ENCODE results near the gene ALG10. TPM values are rescaled to one million over a fixed set of nuclear protein-coding genes. Genes with fewer than 3 reads are reported as not detected.
A peak's percentile ranks its signal among the peaks of the same experiment; 100 is the strongest.
"Not testable (repeated sequence)": the region's sequence is repeated elsewhere in the genome, so short reads cannot be mapped to it uniquely, and the experiment has no call there.

The ALG10 gene, protein sequence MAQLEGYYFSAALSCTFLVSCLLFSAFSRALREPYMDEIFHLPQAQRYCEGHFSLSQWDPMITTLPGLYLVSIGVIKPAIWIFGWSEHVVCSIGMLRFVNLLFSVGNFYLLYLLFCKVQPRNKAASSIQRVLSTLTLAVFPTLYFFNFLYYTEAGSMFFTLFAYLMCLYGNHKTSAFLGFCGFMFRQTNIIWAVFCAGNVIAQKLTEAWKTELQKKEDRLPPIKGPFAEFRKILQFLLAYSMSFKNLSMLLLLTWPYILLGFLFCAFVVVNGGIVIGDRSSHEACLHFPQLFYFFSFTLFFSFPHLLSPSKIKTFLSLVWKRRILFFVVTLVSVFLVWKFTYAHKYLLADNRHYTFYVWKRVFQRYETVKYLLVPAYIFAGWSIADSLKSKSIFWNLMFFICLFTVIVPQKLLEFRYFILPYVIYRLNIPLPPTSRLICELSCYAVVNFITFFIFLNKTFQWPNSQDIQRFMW
- 3.5 TPM for total RNA-seq
- long read RNA-seq, partial matches to known transcripts: 0 of 3 reads
- long read RNA-seq, other reads (novel, unspliced or antisense): 1 of 3 reads

DNA sequence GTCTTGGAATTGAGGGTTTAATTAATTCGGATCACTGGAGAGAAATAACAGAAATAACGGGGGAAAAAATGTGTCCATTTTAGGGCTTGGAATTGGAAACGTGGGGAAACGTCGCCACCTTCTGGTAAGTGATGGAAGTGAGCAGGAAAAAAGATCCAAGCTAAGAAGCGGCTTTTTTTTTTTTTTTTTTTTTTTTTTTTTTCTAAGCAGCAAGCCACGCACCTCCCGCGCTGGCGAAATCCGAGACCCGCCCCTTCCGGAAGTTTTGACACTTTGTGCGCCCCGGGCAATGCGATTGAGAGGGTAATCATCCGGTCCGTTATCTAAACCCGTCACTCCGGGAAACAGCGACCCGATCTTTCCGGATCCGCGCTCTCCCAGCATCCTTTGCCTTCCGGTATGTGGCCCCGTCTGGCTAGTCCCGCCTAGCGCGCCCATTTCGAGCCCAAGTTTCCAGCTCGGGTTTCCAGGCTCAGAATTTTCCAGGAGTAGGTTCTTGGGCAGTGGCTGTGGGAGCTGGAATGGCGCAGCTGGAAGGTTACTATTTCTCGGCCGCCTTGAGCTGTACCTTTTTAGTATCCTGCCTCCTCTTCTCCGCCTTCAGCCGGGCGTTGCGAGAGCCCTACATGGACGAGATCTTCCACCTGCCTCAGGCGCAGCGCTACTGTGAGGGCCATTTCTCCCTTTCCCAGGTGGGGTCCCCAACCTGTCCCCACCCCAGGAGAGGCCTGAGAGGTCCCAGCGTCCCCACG lies at the start of gene ALG10:
TSS of gene ALG10 (plus strand) at position 418 of the 752 bp plus-strand sequence. CDS start at position 522, 104 bp downstream.
- intact Hi-C loops (cut with DNase I): loop anchor here (1.0 kb wide), 1 partner anchor 1266 kb away; no protein-coding TSS in a partner anchor
- peak; percentile 97 for DNase-seq (ENCODE audit: low spot score)

DNA sequence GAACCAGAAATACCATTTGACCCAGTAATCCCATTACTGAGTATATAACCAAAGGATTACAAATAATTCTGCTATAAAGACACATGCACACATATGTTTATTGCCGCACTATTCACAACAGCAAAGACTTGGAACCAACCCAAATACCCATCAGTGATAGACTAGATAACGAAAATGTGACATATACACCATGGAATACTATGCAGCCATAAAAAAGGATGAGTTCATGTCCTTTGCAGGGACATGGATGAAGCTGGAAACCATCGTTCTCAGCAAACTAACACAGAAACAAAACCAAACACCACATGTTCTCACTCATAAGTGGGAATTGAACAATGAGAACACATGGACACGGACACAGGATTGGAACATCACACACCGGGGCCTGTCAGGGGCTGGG lies 49.4 kb upstream of the ALG10 start:
- intact Hi-C loops (cut with DNase I); DNase-seq (ENCODE audit: low spot score): not testable (repeated sequence)

DNA sequence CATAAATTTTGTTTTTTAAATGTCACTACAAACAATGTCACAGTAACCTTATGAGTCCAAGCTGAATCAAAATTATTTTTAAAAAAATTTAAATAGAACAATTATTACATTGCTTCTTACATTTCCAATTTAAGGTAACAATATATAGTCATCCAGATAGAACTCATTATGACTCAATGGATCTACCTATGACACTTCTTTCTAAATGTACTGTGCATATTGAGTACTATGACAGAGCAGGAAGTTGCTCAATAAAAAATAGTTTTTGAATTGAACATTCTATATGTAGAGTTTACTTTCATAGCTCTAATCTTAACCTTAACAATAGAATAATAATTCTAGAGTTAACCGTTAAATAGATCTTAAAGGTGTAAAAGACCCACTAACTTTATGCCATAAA lies 44.4 kb upstream of the ALG10 start:
- DNase-seq (ENCODE audit: low spot score): no peak
- intact Hi-C loops (cut with DNase I): no loop called here

DNA sequence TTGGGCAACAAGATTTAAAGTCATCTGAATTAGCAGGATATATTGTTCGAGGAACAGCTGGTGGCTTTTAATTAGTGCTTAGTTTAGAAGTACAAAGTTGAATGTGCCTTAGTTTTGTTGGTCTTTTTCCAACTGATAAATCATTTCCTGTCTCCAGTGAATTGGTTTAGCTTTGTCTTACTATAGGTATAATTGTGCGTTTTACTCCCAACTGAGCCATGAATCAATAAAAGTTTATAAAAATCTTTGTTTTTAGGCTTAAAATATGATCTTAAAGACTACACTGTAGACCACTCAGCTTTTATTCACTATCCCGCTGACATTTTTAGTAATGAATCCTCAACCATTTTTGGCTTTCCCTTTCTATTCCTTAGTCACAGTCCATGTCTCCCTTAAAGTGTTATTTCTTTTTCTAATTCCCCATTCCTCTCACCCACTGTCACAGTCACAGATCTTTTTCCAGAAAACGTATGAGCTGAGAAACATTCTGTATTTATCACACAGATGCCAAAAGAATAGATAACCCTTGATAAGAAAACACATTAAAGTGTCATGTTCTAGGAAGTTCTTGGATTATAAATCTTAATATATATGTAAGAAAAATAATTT lies 34.0 kb upstream of the ALG10 start:
- intact Hi-C loops (cut with DNase I): no loop called here
- DNase-seq (ENCODE audit: low spot score): no peak

DNA sequence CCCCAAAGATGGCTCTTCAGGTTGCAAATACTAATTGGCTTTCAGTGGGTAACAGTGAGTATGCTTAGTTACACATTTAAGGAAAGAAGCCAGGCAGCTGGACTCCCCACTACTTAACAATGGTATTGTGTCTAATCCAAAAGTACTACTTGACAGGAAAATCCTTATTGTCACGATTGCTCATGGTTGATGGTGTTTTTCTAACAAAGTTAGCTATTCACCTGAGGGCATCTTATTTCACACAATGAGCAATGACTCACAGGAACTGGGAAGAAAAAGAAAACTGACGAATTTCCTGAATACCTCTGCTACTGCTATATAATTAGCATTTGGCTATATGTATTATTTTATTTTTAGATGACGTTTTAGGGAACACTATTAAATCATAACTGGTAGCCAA lies 33.4 kb upstream of the ALG10 start:
- intact Hi-C loops (cut with DNase I): no loop called here
- DNase-seq (ENCODE audit: low spot score): no peak

DNA sequence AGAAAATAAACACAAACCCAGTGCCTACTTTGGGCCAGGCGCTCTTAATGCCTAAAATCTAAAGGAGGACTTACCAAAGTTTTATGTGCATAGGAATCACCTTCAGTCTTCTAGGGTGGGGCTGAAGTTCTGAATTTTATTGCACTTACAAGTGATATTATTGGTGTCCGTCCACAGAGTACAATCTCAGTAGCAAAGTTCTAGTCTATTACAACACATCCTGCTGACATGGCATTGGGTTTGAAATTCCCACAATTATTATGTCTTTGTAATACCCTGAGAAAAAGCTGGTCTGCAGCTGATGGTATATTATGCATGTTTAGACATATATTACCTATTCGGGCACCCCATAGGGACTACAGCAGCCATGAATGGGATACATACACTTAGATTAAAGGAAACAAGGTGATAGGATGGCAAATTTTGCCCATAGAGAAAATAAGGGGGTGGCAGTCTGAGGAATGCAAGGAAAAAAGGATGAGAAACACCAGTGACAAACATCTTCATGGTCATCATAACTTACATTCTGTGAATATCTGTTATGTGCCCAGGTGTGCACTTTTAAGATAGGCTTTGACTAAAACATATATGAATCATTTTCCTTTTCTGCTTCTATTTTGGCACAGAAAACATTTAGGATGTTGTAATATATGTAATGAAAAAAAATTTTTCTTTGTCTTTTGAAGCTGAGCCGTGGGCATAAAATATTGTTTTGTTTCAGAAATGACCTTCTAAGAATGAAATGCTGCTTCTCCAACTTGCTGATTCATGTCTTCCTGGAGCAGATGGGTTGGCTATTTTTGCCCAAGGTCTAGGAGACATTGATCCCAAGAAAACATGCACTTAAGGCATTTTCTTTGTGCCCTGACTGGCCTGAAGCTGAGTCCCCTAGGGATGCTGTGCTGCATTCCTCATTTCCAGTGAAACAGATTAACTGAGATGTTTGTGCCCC lies 27.2 kb upstream of the ALG10 start:
- intact Hi-C loops (cut with DNase I): no loop called here

DNA sequence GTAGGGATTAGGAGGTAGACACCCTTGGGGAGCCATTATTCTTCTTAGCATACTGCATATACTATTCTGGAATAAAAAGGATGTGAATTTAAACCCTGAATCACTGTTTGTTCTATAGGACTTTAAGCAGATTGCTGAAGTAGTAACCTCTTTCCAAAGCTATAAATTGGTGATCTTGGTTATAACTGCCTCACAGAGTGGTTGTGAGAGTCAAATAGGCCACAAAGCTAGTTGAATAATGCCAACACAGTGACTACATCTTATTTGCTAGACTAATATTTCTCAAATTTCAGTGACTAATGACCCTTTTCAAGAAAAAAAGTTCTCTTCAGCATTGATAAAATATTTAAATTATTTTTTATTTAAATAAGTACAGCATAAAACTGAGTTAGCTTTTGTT lies 13.5 kb upstream of the ALG10 start:
- DNase-seq (ENCODE audit: low spot score); intact Hi-C loops (cut with DNase I): not testable (repeated sequence)

More for the DNA sequence above, 27.2 kb upstream of the ALG10 start:
- no peak for DNase-seq (ENCODE audit: low spot score)

DNA sequence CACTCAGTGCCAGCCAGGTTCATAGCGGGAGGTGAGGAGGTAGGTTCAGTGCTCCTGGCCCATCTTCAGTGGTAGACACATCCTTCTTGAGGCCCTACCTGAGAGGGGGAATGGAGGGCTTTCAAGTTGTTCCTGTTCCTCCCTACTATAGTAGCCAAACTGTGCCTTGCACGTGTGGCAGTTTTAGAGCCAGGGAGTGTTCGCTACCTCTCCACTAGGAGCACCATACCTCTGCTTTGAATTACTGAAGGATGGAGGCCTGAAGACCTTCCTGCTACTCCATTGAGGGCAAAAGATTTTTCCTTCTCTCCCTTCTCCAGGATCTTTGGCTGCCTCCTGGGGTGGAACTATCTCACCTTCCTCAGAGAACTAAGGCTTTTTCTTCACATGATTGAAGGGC lies 5.9 kb upstream of the ALG10 start:
- intact Hi-C loops (cut with DNase I): no loop called here
- no peak for DNase-seq (ENCODE audit: low spot score)

DNA sequence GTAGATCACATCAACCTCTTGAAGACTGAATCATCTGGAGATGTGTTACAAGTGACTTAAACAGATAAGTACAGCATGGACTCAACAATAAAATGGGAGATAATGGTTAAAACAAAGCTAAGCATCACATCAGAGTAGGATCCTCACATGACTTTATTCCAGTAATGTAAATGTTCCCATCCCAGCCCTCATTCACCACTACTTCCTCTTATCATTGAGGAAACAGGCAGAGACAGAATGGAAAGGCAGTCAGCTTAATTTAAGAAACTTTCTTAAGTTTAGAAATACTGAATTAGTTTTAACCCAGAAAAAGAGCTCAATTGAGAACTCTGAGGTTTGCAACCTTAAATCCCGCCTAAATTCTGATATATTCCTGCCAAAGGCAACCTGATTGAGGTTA lies 1.2 kb upstream of the ALG10 start:
- no peak for DNase-seq (ENCODE audit: low spot score)
- intact Hi-C loops (cut with DNase I): no loop called here

DNA sequence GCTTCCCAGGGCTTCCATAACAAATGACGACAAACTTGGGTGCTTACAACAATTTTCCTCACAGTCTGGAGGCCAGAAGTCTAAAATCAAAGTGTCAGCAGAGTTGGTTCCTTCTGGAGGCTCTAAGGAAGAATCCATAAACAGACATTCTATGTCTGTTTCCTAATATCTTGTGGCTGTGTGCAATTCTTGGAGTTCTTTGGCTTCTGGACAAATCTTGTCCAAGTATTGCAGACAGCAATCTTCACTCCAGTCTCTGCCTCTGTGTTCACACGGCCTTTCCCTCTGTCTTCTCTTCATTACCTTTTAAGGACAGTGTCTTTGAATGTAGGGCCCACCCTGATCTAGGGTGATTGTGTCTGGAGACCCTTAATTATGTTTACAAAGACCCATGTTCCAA lies 5.4 kb downstream of the ALG10 start:
- DNase-seq (ENCODE audit: low spot score); intact Hi-C loops (cut with DNase I): not testable (repeated sequence)

DNA sequence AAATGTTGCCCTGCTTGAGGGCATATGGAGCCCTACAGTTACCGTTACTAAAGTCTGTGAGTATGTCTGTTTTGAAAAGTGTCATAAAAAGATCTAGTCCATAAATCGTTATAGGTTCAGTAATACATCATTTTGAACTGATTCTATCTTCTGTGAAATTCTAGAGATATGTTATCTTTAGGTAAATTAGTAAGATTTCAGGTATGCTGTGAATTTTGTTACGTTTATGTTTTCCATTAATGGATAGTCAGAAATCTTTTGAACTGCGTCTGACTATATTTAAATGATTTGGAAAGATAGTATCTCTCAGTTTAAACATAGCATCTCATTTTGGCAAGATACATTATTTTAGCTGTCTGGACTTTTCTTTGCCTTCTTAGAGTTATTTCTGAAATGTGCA lies 8.3 kb downstream of the ALG10 start:
- DNase-seq (ENCODE audit: low spot score): no peak
- intact Hi-C loops (cut with DNase I): no loop called here

DNA sequence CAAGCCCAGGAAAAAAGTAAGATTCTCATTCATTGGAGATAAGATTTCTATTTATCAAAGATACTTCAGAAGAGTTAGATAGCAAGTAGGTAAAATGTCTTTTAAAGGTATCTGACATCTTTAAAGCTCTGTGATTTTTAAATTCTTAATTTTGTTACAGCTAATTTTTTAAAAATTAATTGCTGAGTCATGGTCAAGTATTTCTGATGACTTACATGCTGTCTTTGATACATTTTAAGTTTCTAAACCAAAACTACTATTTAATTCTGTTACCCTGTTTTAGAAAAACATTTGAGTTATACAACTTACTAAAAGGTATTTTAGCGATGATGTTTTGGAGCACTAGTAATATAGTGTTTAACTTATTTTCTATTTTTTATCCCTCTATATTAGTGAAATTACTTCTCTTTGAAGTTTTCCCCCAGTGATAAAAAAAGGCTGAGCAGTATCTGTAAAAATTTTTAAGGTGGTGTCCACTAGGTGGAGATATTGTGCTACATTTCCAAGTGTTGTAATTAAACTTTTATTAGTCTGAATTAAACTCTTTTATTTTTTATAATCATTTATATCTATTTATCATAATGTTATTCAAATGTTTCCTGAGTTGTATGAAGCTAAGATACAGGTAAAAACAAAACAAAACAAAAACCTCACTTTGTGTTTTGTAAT lies 11.5 kb downstream of the ALG10 start:
- intact Hi-C loops (cut with DNase I): no loop called here
- no peak for DNase-seq (ENCODE audit: low spot score)

DNA sequence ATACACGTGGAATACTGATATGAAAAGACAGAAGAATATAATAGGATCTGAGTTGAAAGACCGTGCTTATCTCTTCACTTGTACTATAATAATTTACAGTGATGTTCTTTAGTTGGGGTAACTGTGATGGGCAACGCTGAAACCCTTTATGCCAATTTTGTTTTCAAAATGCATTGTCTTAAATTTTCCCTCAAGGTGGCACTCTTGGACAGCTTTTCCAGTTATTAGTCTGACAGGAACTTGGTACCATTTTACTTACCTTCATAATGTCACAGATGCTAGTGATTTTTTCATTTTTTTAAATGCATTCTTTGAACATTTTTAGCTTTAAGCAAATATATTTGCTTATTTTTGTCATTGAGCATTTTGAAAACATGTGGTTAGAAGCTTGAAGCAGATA lies 16.1 kb downstream of the ALG10 start:
- intact Hi-C loops (cut with DNase I); DNase-seq (ENCODE audit: low spot score): not testable (repeated sequence)

DNA sequence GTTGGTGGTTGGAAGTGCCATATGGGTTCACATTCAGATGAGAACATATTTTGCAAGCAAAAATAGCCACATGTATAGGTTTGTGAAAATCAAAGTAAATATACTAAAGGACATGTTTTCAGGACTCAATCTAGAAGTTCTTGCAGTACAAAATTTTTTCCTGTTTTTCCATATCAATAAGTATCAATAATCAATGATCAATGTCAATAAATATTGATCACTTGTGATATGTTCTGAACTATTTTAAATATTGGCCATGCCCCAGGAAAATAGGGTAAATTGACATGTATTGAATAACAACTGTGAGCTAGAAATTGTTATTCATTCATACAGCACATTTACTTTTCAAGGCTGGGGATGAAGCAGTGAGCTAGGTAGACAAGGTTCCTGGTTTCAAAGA lies 24.3 kb downstream of the ALG10 start:
- intact Hi-C loops (cut with DNase I): no loop called here
- no peak for DNase-seq (ENCODE audit: low spot score)

DNA sequence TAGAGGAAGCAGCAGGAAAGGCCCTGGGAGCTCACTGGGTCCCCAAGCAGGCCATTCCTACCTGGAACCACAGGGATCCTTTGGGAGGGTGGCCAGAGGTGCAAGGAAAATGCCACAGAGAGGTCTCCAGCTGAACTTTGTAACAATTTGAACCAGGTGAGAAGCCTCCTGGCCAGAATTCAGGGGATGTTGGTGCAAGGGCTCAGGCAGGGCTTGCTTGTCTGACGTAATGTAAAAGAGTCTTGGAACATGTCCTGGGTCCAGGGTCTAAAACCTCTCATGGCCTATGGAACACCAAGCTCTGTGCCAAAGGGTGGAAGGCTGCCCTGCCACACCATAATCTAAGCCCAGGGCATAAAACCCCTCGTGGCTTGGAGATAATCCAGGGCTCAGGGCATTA lies 25.6 kb downstream of the ALG10 start:
- intact Hi-C loops (cut with DNase I): not testable (repeated sequence)

DNA sequence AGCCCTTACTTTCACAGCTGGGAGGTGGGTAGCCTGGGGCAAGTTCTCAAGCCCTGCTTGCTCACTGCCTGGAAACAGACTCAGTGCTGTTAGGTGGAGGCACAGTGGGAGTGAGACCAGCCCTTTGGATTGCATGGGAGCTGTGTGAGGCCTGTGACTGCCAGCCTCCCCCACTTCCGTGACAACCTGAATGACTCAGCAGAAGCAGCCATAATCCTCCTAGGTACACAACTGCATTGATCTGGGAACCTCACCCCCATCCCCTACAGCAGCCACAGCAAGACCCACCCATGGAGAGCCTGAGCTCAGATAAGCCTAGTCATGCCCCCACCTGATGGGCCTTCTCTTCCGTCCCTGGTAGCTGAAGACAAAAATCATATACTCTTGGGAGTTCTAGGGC lies 26.4 kb downstream of the ALG10 start:
- no peak for DNase-seq (ENCODE audit: low spot score)
- intact Hi-C loops (cut with DNase I): no loop called here

More for the DNA sequence above, 25.6 kb downstream of the ALG10 start:
- not testable (repeated sequence) for DNase-seq (ENCODE audit: low spot score)

DNA sequence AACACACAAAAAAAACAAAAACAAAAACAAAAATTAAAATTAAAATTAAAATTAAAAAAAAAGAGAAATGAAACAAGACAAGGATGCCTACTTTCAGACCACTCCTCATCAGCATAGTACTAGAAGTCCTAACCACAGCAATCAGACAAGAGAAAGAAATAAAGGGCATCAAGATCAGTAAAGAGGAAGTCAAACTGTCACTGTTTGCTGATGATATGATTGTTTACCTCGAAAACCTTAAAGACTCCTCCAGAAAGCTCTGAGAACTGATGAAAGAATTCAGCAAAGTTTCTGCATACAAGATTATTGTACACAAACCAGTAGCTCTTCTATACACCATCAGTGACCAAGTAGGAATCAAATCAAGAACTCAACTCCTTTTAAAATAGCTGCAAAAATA lies 29.2 kb downstream of the ALG10 start:
- intact Hi-C loops (cut with DNase I): no loop called here
- no peak for DNase-seq (ENCODE audit: low spot score)

DNA sequence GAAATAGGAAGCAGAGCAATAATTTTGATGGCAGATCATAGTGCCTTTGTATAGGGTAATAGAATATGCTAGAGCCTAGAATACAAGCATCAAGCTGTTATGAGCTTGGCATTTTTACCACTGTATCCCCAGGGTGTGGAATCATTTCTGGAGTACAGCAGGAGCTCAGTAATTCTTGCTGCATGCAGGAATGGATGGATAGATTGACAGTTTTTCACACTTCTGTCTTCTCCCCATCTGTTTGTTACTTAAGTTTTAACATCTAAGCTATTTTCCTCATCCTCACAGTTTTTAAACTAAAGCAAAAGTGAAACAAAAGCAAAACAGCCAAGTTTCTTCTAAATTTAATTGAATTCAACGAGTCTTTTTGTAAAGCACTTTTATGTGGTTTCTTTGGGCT lies 32.6 kb downstream of the ALG10 start:
- intact Hi-C loops (cut with DNase I): no loop called here
- DNase-seq (ENCODE audit: low spot score): no peak
